Cardiac fibroblast (primary cell): ENCODE results near the gene SHISA2.

ENCODE experiments used
- DNase-seq, 2 donors: peaks; one replicate each; pipeline versions ENCODE4 v3.0.0 to v3.0.0-alpha.2; 2010; ENCODE audit warnings: low read depth in 2 of 2
- H3K4me3 ChIP-seq, 2 donors: replicated peaks in 1 of 2; 1 replicate in 1 of 2; 2 replicates in 1 of 2; pipeline ENCODE4 v1.5.1; 2011; ENCODE audit warnings: low read depth in 2 of 2, low read length in 2 of 2, mild to moderate bottlenecking in 2 of 2, moderate library complexity in 1 of 2
- CTCF ChIP-seq: IDR thresholded peaks from one replicate; pipeline ENCODE4 v1.5.1; 2011; ENCODE audit warnings: low read depth, mild to moderate bottlenecking, low read length, inconsistent platforms

Gene SHISA2

GRCh38 chr13:26038931-26039475 lies 12.8 kb downstream of the SHISA2 start:
- H3K4me3 ChIP-seq: no peak overlapping the region
- DNase-seq: no peak
- TF ChIP-seq CTCF: no peak

GRCh38 chr13:26037302-26037701 lies 14.5 kb downstream of the SHISA2 start:
- no peak overlapping the region for H3K4me3 ChIP-seq
- peak; percentile 45 for TF ChIP-seq CTCF
- peak; percentile 28 for DNase-seq

GRCh38 chr13:26036383-26036782 lies 15.4 kb downstream of the SHISA2 start:
- TF ChIP-seq CTCF: no peak
- no peak for DNase-seq
- H3K4me3 ChIP-seq: no peak overlapping the region

- TF ChIP-seq CTCF: no peak
- no peak overlapping the region for H3K4me3 ChIP-seq
- no peak for DNase-seq
These were observed 17.8 kb downstream of the SHISA2 start for GRCh38 chr13:26034018-26034417.

GRCh38 chr13:26030331-26030730 lies 21.5 kb downstream of the SHISA2 start:
- no peak for TF ChIP-seq CTCF
- no peak overlapping the region for H3K4me3 ChIP-seq
- no peak for DNase-seq

- H3K4me3 ChIP-seq: no peak overlapping the region
- no peak for DNase-seq
- TF ChIP-seq CTCF: no peak
These were observed 22.2 kb downstream of the SHISA2 start for GRCh38 chr13:26029581-26030136.

GRCh38 chr13:26026211-26026610 lies 25.6 kb downstream of the SHISA2 start:
- no peak for DNase-seq
- no peak overlapping the region for H3K4me3 ChIP-seq
- no peak for TF ChIP-seq CTCF
